ENCODE measurements around the gene SLC9A2. TPM values are rescaled to one million over a fixed set of nuclear protein-coding genes. Genes with fewer than 3 reads are reported as not detected.

SLC9A2 gene
- total and polyA plus RNA-seq, 2 of the 13 experiments (the other 11 are each of a cell fraction or from before 2014, with no cell fraction given): 0.02 TPM; not detected in 1

DNA sequence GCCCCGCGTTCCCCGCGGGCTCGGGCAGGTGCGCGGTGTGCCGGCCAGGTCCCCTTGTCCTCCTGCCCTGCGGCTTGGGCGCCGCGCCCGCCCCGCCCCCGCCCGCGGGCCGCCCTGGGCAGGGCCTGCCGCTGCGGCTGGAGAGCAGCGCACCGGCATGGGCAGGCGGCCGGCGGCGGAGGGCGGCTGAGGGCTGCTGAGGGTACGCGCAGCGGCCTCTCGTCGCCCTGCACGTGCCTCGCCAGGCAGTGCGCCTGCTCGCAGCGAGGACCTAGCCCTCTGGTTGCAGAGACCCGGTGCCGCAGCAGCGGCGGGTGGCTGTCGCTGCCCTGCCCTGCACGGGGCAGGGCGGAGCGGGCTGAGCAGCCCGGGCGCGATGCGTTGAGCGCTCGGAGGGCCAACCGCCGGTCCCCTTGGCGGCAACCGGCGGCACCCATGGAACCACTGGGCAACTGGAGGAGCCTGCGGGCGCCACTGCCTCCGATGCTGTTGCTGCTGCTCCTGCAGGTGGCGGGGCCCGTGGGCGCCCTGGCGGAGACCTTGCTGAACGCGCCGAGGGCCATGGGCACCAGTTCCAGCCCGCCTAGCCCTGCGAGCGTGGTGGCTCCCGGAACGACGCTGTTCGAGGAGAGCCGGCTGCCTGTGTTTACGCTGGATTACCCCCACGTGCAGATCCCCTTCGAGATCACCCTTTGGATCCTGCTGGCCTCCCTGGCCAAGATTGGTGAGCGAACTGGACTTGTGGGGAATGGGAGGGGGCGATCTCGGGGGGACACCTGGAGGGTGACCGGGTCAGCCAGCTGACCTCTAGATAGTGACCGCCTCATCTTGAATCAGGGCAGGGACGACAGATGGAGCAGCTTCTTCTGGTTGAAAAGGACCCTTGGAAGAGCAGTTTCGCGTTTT is at the start of gene SLC9A2 (continued):
- TF ChIP-seq, protein P1, sequence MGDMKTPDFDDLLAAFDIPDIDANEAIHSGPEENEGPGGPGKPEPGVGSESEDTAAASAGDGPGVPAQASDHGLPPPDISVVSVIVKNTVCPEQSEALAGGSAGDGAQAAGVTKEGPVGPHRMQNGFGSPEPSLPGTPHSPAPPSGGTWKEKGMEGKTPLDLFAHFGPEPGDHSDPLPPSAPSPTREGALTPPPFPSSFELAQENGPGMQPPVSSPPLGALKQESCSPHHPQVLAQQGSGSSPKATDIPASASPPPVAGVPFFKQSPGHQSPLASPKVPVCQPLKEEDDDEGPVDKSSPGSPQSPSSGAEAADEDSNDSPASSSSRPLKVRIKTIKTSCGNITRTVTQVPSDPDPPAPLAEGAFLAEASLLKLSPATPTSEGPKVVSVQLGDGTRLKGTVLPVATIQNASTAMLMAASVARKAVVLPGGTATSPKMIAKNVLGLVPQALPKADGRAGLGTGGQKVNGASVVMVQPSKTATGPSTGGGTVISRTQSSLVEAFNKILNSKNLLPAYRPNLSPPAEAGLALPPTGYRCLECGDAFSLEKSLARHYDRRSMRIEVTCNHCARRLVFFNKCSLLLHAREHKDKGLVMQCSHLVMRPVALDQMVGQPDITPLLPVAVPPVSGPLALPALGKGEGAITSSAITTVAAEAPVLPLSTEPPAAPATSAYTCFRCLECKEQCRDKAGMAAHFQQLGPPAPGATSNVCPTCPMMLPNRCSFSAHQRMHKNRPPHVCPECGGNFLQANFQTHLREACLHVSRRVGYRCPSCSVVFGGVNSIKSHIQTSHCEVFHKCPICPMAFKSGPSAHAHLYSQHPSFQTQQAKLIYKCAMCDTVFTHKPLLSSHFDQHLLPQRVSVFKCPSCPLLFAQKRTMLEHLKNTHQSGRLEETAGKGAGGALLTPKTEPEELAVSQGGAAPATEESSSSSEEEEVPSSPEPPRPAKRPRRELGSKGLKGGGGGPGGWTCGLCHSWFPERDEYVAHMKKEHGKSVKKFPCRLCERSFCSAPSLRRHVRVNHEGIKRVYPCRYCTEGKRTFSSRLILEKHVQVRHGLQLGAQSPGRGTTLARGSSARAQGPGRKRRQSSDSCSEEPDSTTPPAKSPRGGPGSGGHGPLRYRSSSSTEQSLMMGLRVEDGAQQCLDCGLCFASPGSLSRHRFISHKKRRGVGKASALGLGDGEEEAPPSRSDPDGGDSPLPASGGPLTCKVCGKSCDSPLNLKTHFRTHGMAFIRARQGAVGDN (CRISPR knock-in tag; IDR thresholded peaks at IDR 0.05): peak; percentile 54
- TF ChIP-seq ZFP36L1 (CRISPR knock-in tag; IDR thresholded peaks at IDR 0.05) (no peak), MYNN (CRISPR knock-in tag; IDR thresholded peaks at IDR 0.05; ENCODE audit: low read depth) (no peak), ZNF737 (CRISPR knock-in tag; IDR thresholded peaks at IDR 0.05; ENCODE audit: borderline replicate concordance) (no peak), CTCF (CRISPR knock-in tag; IDR thresholded peaks at IDR 0.05) (peak; percentile 1; the same call in 1 of the 2 replicates), MAX (IDR thresholded peaks at IDR 0.05) (0 out of 2 replicates have a peak, but pooled peaks have one; percentile 29), ZNF761 (CRISPR knock-in tag; conservative IDR thresholded peaks at IDR 0.05) (0 out of 2 replicates have a peak, but pooled peaks have one; percentile 22)
- TF ChIP-seq, protein P2, sequence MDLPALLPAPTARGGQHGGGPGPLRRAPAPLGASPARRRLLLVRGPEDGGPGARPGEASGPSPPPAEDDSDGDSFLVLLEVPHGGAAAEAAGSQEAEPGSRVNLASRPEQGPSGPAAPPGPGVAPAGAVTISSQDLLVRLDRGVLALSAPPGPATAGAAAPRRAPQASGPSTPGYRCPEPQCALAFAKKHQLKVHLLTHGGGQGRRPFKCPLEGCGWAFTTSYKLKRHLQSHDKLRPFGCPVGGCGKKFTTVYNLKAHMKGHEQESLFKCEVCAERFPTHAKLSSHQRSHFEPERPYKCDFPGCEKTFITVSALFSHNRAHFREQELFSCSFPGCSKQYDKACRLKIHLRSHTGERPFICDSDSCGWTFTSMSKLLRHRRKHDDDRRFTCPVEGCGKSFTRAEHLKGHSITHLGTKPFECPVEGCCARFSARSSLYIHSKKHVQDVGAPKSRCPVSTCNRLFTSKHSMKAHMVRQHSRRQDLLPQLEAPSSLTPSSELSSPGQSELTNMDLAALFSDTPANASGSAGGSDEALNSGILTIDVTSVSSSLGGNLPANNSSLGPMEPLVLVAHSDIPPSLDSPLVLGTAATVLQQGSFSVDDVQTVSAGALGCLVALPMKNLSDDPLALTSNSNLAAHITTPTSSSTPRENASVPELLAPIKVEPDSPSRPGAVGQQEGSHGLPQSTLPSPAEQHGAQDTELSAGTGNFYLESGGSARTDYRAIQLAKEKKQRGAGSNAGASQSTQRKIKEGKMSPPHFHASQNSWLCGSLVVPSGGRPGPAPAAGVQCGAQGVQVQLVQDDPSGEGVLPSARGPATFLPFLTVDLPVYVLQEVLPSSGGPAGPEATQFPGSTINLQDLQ (CRISPR knock-in tag; IDR thresholded peaks at IDR 0.05): no peak
- TF ChIP-seq, protein P3, sequence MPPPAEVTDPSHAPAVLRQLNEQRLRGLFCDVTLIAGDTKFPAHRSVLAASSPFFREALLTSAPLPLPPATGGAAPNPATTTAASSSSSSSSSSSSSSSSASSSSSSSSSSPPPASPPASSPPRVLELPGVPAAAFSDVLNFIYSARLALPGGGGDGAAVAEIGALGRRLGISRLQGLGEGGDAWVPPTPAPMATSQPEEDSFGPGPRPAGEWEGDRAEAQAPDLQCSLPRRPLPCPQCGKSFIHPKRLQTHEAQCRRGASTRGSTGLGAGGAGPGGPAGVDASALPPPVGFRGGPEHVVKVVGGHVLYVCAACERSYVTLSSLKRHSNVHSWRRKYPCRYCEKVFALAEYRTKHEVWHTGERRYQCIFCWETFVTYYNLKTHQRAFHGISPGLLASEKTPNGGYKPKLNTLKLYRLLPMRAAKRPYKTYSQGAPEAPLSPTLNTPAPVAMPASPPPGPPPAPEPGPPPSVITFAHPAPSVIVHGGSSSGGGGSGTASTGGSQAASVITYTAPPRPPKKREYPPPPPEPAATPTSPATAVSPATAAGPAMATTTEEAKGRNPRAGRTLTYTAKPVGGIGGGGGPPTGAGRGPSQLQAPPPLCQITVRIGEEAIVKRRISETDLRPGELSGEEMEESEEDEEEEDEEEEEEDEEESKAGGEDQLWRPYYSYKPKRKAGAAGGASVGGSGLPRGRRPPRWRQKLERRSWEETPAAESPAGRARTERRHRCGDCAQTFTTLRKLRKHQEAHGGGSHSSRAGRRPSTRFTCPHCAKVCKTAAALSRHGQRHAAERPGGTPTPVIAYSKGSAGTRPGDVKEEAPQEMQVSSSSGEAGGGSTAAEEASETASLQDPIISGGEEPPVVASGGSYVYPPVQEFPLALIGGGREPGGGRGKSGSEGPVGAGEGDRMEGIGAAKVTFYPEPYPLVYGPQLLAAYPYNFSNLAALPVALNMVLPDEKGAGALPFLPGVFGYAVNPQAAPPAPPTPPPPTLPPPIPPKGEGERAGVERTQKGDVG (CRISPR knock-in tag; IDR thresholded peaks at IDR 0.05; ENCODE audit: borderline replicate concordance): no peak
- TF ChIP-seq, protein P4, sequence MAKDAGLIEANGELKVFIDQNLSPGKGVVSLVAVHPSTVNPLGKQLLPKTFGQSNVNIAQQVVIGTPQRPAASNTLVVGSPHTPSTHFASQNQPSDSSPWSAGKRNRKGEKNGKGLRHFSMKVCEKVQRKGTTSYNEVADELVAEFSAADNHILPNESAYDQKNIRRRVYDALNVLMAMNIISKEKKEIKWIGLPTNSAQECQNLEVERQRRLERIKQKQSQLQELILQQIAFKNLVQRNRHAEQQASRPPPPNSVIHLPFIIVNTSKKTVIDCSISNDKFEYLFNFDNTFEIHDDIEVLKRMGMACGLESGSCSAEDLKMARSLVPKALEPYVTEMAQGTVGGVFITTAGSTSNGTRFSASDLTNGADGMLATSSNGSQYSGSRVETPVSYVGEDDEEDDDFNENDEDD (CRISPR knock-in tag; IDR thresholded peaks at IDR 0.05; ENCODE audit: borderline replicate concordance): peak; percentile 22; the same call in 1 of the 2 replicates
- TF ChIP-seq, protein P5, sequence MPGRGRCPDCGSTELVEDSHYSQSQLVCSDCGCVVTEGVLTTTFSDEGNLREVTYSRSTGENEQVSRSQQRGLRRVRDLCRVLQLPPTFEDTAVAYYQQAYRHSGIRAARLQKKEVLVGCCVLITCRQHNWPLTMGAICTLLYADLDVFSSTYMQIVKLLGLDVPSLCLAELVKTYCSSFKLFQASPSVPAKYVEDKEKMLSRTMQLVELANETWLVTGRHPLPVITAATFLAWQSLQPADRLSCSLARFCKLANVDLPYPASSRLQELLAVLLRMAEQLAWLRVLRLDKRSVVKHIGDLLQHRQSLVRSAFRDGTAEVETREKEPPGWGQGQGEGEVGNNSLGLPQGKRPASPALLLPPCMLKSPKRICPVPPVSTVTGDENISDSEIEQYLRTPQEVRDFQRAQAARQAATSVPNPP (CRISPR knock-in tag; IDR thresholded peaks at IDR 0.05): 0 out of 2 replicates have a peak, but pooled peaks have one; percentile 23

Measured in HepG2 (cell line).